NCI-H2171 (cell line): ENCODE measurements around the gene GMEB1.

Experiments used
- DNase-seq: peaks from one replicate; lab custom pipeline; 2025; lab: John Stamatoyannopoulos, UW

Gene GMEB1

GRCh38 chr1:28751315-28752060, 82.9 kb downstream of the GMEB1 start:
- no peak for DNase-seq

DNA sequence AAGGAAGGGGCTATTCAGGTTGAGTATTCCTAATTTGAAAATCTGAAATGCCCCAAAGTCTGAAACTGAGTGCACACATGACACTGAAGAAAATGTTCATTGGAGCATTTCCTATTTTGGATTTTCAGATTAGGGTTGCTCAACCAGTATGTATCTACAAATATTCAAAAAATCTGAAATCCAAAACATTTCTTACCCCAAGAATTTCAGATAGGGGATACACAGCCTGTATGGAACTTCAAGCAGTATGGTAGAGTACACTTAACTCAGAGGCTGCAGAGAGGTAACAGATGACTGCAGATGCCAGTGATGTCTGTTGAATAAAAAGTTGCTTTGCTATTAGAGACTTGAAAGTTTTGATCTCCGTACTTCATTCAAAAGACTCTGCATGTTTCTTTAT, 87.1 kb downstream of the GMEB1 start:
- no peak for DNase-seq

DNA sequence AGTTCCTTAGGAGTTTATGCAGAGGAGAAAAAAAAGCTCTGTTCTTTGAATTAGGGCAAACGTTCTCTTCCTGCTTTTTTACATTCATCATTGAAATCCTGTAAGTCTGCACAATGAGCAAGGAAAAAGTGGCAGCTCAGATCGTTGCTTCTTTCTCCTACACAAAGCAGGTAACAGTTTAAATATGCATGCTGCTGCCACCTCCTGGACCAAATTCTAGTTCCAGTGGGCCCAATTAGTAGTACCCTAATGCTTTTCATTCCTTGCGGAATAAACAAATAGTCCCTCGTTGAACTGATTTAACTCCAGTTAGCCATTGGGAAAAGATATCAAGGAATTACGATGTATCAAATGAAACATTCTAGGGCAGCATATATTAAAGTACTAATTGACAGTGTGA, 88.3 kb downstream of the GMEB1 start:
- no peak for DNase-seq

DNA sequence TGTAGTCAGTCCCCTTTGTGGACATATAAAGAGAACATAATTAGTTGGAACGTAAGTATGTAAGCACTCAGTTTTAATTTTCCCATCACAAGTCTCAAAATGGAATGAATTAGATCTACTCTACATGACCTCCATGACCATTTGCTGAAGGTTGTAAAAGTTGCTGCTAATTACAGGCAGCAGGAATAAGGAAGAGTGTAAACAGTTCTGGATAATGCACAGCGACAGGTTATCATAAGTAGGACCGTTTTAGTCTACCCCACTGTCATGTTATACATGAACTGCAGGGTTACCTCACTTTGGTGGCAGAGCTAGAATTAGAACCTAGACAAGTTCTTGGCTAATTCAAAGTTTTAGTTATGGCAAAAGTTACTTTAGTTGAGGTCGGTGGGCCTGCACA, 89.8 kb downstream of the GMEB1 start:
- DNase-seq: no peak

DNA sequence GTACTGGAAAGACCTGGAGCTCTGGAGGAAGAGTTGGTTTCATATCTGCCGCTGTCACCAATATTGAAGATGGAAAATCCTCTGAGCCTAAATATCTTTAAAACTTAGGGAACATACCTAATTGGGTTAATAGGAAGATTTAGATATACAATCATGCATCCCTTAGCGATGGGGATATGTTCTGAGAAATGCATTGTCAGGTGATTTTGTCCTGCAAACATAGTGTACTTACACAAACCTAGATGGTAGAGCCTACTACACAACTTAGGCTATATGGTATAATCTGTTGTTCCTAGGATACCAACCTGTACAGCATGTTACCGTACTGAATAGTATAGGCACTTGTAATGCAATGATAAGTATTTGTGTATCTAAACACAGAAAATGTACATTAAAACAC, 90.7 kb downstream of the GMEB1 start:
- DNase-seq: no peak

DNA sequence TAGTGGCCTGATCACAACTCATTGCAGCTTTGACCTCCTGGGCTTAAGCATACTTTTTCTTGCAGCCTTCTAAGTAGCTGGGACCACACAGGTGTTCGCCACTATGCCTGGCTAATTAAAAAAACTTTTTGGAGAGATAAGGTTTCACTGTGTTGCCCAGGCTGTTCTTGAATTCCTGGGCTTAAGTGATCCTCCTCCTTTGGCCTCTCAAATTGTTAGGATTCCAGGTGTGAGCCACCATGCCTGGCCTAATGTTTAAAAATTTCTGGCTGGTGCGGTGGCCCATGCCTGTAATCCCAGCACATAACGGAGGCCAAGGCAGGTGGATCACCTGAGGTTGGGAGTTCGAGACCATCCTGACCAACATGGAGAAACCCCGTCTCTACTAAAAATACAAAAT, 92.6 kb downstream of the GMEB1 start:
- DNase-seq: no peak

GRCh38 chr1:28766532-28767183, 98.1 kb downstream of the GMEB1 start:
- DNase-seq: no peak
